Nephron (organoid): ENCODE results near the gene JMJD1C.

Experiments
- H3K27ac Mint-ChIP-seq, 3 experiments: 2 replicates each; pipeline ENCODE4 v1.8.0; 2020; ENCODE audit warnings: mixed read lengths in 3 of 3, mild to moderate bottlenecking in 2 of 3, moderate library complexity in 1 of 3
- H3K27me3 Mint-ChIP-seq: 2 replicates; pipeline ENCODE4 v1.8.0; 2021; ENCODE audit warnings: low read depth, mild to moderate bottlenecking, moderate library complexity, mixed read lengths
- H3K36me3 Mint-ChIP-seq: 2 replicates; pipeline ENCODE4 v1.8.0; 2020; ENCODE audit warnings: low read depth, mixed read lengths
- H3K4me1 Mint-ChIP-seq: 2 replicates; pipeline ENCODE4 v1.8.0; 2020; ENCODE audit warnings: mixed read lengths
- H3K4me3 Mint-ChIP-seq, 3 experiments: 2 replicates each; pipeline ENCODE4 v1.8.0; 2020; ENCODE audit warnings: mild to moderate bottlenecking in 3 of 3, mixed read lengths in 3 of 3, moderate library complexity in 2 of 3
- H3K9me3 Mint-ChIP-seq: 2 replicates; pipeline ENCODE4 v1.8.0; 2020; ENCODE audit warnings: mixed read lengths
- CTCF ChIP-seq, 3 experiments: fragments of 200-600 bp; sonication (generic); IDR thresholded peaks; one replicate each; pipeline ENCODE4 v1.5.0; 2021; ENCODE audit warnings: antibody characterized with exemption in 3 of 3; ENCODE audit not compliant: unreplicated experiment in 3 of 3

JMJD1C gene

DNA sequence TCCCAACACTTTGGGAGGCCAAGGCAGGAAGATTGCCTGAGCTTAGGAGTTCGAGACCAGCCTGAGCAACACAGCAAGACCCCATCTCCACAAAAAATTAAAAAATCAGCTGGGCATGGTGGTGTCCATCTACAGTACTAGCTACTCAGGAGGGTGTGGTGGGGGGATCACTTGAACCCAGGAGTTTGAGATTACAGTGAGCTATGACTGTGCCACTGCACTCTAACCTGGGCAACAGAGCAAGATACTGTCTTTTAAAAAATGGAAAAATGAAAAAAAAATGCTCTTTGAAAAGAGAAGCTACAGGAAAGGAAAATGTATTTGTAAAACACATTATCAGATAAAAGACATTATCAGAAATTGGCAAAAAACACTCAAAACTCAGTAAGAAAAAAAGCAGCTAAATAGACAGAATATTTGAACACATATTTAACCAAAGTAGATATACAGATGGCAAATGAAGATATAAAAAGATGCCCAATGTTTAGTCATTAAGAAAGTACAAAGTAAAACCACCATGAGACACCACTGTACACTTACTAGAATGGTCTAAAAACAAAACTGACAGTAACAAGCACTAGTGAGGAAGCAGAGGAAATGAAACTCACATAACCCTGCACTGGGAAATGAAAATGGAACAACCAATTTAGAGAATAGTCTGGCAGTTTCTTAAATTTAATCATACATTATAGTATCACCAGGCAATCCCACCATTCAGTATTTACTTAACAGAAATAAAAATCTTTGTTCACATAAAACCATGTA is 292.1 kb downstream of the JMJD1C start:
- H3K4me3 Mint-ChIP-seq: no peak overlapping the region
- H3K36me3 Mint-ChIP-seq: peaks cover 76% of the 10 kb centered on the region
- peak overlapping the region; percentile 37 to 78 (median 67) for H3K27ac Mint-ChIP-seq
- H3K9me3 Mint-ChIP-seq: no peaks in the 10 kb centered on the region
- TF ChIP-seq CTCF (IDR thresholded peaks at IDR 0.05; ENCODE audit: unreplicated experiment in 3 of 3): no peak
- H3K27me3 Mint-ChIP-seq: no peaks in the 10 kb centered on the region
- H3K4me1 Mint-ChIP-seq: peaks cover 28% of the 10 kb centered on the region

DNA sequence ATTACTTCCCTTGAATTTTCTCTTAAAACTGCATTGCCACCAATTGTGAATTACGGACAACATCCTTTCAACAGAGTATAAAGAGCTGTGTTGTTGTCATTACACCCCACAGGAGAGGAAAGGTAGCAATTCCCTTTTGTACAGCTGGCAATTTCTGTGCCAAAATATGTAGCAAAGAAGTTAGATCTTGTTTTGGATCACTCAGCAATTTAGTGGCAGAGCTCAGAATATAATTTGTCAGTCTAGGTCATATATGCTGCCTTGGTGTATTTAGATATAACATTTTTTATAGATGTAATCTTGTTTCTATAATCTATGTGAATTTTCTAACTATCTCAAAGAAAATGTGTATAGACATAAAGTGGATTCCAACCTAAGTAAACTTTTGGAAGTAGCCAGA is 293.9 kb downstream of the JMJD1C start:
- Mint-ChIP-seq H3K27ac (peak overlapping the region; percentile 62 to 80 (median 78)), H3K27me3 (no peaks in the 10 kb centered on the region), H3K9me3 (no peaks in the 10 kb centered on the region), H3K4me1 (peaks cover 29% of the 10 kb centered on the region), H3K36me3 (peaks cover 71% of the 10 kb centered on the region), H3K4me3 (no peak overlapping the region)
- TF ChIP-seq CTCF (IDR thresholded peaks at IDR 0.05; ENCODE audit: unreplicated experiment in 3 of 3): no peak

- Mint-ChIP-seq H3K27me3 (no peaks in the 10 kb centered on the region), H3K27ac (peak overlapping the region; percentile 62 to 80 (median 78)), H3K36me3 (peaks cover 70% of the 10 kb centered on the region), H3K4me1 (peaks cover 32% of the 10 kb centered on the region), H3K9me3 (no peaks in the 10 kb centered on the region), H3K4me3 (no peak overlapping the region)
- no peak for TF ChIP-seq CTCF (IDR thresholded peaks at IDR 0.05; ENCODE audit: unreplicated experiment in 3 of 3)
Observed at GRCh38 chr10:63171255-63171855, 294.4 kb downstream of the JMJD1C start.

- Mint-ChIP-seq H3K27me3 (no peaks in the 10 kb centered on the region), H3K4me1 (peaks cover 32% of the 10 kb centered on the region), H3K9me3 (no peaks in the 10 kb centered on the region), H3K36me3 (peaks cover 64% of the 10 kb centered on the region), H3K27ac (peak overlapping the region in 2 of 3 experiments; percentile 16 to 57), H3K4me3 (no peak overlapping the region)
- no peak for TF ChIP-seq CTCF (IDR thresholded peaks at IDR 0.05; ENCODE audit: unreplicated experiment in 3 of 3)
Observed at GRCh38 chr10:63169624-63170023, 296.2 kb downstream of the JMJD1C start.

DNA sequence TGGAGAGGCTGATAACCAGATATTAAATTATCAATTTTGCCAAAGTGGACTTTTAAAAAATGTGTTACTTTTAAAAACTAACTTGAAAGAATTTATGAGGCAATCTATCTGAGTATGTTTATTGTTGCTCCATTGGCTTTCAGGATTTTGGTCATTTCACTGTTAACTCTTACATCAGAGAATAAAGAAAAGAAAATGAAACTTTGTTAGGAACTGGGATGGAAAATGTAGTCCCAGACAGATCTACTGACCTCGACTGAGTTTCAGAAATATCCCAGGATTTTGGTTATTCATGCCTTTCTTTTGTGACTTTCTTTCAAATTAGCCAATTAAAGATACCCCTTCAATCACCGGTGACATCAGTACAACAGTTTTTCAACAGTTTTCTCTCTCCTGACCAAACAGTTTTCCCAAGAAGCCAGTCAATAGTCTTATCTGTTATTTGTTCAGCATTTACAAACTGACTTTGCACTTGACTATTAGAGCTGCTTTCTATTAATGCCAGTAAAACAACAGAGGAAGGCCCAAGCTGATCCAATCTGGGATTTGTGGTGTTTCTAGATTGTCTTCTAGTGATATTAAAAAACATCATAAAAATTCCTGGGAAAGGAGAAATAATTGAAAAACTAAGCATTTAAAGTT is 296.8 kb downstream of the JMJD1C start:
- TF ChIP-seq CTCF (IDR thresholded peaks at IDR 0.05; ENCODE audit: unreplicated experiment in 3 of 3): no peak
- Mint-ChIP-seq H3K27ac (peak overlapping the region; percentile 16 to 57 (median 23)), H3K27me3 (no peaks in the 10 kb centered on the region), H3K4me1 (peaks cover 32% of the 10 kb centered on the region), H3K36me3 (peaks cover 63% of the 10 kb centered on the region), H3K4me3 (no peak overlapping the region), H3K9me3 (no peaks in the 10 kb centered on the region)
